HG02981 (cell line): ENCODE data around the gene TRNAU1AP.

Experiments used
- ATAC-seq: cut with Tn5 transposase; IDR thresholded peaks from one replicate; pipeline ENCODE4 v1.9.1; 2021; ENCODE audit warnings: mild to moderate bottlenecking, moderate library complexity; ENCODE audit not compliant: unreplicated experiment

TRNAU1AP gene

GRCh38 chr1:28604411-28604810 lies 51.5 kb downstream of the TRNAU1AP start:
- no peak for ATAC-seq

GRCh38 chr1:28604962-28605361 lies 52.1 kb downstream of the TRNAU1AP start:
- no peak for ATAC-seq

GRCh38 chr1:28606771-28607170 lies 53.9 kb downstream of the TRNAU1AP start:
- ATAC-seq, result no peak

- ATAC-seq, result no peak
These were observed 60.3 kb downstream of the TRNAU1AP start for GRCh38 chr1:28613175-28613574.
